ENCODE measurements around the gene PHOSPHO1.
A peak's percentile ranks its signal among the peaks of the same experiment; 100 is the strongest.

The PHOSPHO1 gene

DNA sequence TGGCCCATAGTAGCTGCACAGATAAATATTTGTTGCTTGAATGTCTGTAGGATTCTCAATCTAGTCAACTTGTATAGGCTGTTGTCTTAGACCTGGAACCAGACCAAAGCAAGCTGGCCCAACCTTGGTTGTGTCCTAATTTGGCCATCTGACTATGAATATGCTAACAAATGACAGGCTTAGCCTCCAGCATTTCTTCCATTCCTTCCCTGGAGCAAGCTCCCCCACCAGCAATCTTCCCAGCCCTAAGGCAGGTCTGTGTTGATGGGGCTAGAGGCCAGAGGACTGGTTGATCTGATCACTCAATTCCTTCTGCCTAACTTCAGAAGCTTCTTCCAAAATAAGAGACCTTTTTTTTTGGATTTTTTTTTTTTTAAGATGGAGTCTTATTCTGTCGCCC lies 9.4 kb upstream of the PHOSPHO1 start:
- H3K36me3 ChIP-seq (ENCODE audit: control insufficient read depth in 2 of 2, insufficient read depth in 1 of 2, low read length in 2 of 2), result no peaks in the 10 kb centered on the region
- TF ChIP-seq ZNF664 (tag by site-specific recombination; IDR thresholded peaks at IDR 0.05) (peak; percentile 24; the same call in 1 of the 2 replicates), ZNF76 (tag by site-specific recombination; IDR thresholded peaks at IDR 0.05; ENCODE audit: borderline replicate concordance, low read depth) (no peak)
- ChIA-PET CTCF (interaction anchor here (0.6 to 4.5 kb wide), 6 partner anchors 12 to 207 kb away, joined by 3 to 33 read pairs (median 3); no protein-coding TSS in a partner anchor), POLR2A (no interaction called here)
- no peaks in the 10 kb centered on the region for H3K4me1 ChIP-seq (ENCODE audit: control insufficient read depth, insufficient read depth, low read length)
- H3K27ac ChIP-seq (ENCODE audit: extremely low read depth, low read depth, low read length), result no peak overlapping the region
- H3K4me3 ChIP-seq (ENCODE audit: low read depth, low read length), result no peak overlapping the region
- no peaks in the 10 kb centered on the region for H3K9me3 ChIP-seq (ENCODE audit: control insufficient read depth, insufficient read depth, low read depth, low read length)

DNA sequence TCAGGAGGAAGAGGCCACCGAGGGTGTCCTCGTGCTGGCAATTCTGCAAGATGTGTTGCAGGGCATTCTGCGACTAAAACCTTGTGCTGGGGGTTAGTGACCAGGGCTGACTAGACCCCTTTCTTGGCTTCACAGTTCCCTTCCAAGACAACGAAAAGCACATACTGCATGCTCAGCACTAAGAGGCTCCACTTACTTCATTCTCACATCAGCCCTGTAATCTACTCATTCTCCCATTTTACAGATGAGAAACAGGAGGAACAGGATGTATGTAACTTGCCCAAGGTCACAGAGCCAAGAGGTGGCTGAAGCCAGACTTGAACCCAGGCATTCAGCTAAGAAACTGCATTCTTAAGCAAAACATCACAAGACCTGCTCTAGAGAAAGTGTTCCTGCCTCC lies 5.3 kb upstream of the PHOSPHO1 start:
- ChIA-PET POLR2A (no interaction called here), CTCF (interaction anchor here (0.6 to 1.2 kb wide), 4 partner anchors 9 to 1218 kb away, joined by 3 to 4 read pairs (median 3); no protein-coding TSS in a partner anchor)
- Histone ChIP-seq H3K27ac (ENCODE audit: extremely low read depth, low read depth, low read length) (no peak overlapping the region), H3K4me3 (ENCODE audit: low read depth, low read length) (no peak overlapping the region), H3K4me1 (ENCODE audit: control insufficient read depth, insufficient read depth, low read length) (no peaks in the 10 kb centered on the region; the same call in 1 of the 2 replicates), H3K9me3 (ENCODE audit: control insufficient read depth, insufficient read depth, low read depth, low read length) (no peaks in the 10 kb centered on the region), H3K36me3 (ENCODE audit: control insufficient read depth in 2 of 2, insufficient read depth in 1 of 2, low read length in 2 of 2) (no peaks in the 10 kb centered on the region)
- TF ChIP-seq, protein P1, sequence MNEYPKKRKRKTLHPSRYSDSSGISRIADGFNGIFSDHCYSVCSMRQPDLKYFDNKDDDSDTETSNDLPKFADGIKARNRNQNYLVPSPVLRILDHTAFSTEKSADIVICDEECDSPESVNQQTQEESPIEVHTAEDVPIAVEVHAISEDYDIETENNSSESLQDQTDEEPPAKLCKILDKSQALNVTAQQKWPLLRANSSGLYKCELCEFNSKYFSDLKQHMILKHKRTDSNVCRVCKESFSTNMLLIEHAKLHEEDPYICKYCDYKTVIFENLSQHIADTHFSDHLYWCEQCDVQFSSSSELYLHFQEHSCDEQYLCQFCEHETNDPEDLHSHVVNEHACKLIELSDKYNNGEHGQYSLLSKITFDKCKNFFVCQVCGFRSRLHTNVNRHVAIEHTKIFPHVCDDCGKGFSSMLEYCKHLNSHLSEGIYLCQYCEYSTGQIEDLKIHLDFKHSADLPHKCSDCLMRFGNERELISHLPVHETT (tag by site-specific recombination; IDR thresholded peaks at IDR 0.05), result no peak

DNA sequence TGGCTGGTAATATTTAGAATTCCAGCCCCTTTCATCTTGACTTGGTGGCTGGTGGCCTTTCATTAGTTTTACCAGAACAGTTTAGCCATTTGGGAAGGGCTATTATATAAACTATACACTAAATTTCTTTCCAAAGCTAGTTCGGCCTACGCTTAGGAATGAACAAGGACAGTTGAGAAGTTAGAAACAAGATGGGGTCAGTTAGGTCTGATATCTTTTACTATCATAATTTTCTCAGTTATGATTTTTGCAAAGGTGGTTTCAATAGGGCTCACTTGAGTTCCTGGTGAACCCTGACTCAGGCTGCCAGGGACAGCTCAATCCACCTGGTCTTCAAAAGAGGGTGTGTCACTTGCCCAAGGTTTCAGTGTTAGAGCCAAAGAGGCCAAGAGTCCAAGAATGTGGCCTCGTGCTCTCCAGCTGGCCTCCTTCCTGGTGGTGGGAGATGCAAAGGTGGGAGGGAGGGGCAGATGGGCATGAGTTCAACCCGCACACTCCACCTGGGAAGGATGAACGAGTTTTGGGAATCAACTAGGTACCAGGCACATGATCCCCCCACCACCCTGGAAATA lies 4.0 kb upstream of the PHOSPHO1 start:
- no peak overlapping the region for H3K4me3 ChIP-seq (ENCODE audit: low read depth, low read length)
- H3K4me1 ChIP-seq (ENCODE audit: control insufficient read depth, insufficient read depth, low read length), result no peaks in the 10 kb centered on the region; the same call in 1 of the 2 replicates
- H3K27ac ChIP-seq (ENCODE audit: extremely low read depth, low read depth, low read length), result no peak overlapping the region
- ChIA-PET CTCF (interaction anchor here (1.0 to 1.1 kb wide), 2 partner anchors 8 to 57 kb away, joined by 3 to 5 read pairs; no protein-coding TSS in a partner anchor), POLR2A (no interaction called here)
- no peaks in the 10 kb centered on the region for H3K36me3 ChIP-seq (ENCODE audit: control insufficient read depth in 2 of 2, insufficient read depth in 1 of 2, low read length in 2 of 2)
- no peaks in the 10 kb centered on the region for H3K9me3 ChIP-seq (ENCODE audit: control insufficient read depth, insufficient read depth, low read depth, low read length)
- TF ChIP-seq, protein P2, sequence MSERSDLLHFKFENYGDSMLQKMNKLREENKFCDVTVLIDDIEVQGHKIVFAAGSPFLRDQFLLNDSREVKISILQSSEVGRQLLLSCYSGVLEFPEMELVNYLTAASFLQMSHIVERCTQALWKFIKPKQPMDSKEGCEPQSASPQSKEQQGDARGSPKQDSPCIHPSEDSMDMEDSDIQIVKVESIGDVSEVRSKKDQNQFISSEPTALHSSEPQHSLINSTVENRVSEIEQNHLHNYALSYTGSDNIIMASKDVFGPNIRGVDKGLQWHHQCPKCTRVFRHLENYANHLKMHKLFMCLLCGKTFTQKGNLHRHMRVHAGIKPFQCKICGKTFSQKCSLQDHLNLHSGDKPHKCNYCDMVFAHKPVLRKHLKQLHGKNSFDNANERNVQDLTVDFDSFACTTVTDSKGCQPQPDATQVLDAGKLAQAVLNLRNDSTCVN (tag by site-specific recombination; optimal IDR thresholded peaks at IDR 0.05), result no peak
- TF ChIP-seq ZNF146 (tag by site-specific recombination; IDR thresholded peaks at IDR 0.05) (no peak), HOXA7 (CRISPR knock-in tag; IDR thresholded peaks at IDR 0.05; ENCODE audit: borderline replicate concordance) (no peak), ZNF354C (tag by site-specific recombination; IDR thresholded peaks at IDR 0.05; ENCODE audit: borderline replicate concordance, low read depth) (no peak), ZNF629 (tag by site-specific recombination; IDR thresholded peaks at IDR 0.05) (no peak)

DNA sequence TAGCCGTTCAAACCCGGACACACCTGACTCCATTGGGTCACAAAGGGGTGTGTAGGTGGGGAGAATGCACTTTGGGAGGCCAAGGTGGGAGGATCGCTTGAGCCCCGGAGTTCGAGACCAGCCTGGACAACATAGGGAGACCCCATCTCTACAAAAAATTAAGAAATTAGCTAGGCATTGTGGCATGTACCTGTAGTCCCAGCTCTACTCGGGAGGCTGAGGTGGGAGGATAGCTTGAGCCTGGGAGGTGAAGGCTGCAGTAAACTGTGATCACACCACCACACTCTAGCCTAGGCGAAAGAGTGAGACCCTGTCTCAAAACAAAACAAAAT lies 942 bp upstream of the PHOSPHO1 start:
- CTCF ChIA-PET, result interaction anchor here (0.9 to 1.5 kb wide), 3 partner anchors 7 to 421 kb away, joined by 3 read pairs; no protein-coding TSS in a partner anchor
- TF ChIP-seq, protein P2 (tag by site-specific recombination; optimal IDR thresholded peaks at IDR 0.05), result no peak
- TF ChIP-seq, protein P3, sequence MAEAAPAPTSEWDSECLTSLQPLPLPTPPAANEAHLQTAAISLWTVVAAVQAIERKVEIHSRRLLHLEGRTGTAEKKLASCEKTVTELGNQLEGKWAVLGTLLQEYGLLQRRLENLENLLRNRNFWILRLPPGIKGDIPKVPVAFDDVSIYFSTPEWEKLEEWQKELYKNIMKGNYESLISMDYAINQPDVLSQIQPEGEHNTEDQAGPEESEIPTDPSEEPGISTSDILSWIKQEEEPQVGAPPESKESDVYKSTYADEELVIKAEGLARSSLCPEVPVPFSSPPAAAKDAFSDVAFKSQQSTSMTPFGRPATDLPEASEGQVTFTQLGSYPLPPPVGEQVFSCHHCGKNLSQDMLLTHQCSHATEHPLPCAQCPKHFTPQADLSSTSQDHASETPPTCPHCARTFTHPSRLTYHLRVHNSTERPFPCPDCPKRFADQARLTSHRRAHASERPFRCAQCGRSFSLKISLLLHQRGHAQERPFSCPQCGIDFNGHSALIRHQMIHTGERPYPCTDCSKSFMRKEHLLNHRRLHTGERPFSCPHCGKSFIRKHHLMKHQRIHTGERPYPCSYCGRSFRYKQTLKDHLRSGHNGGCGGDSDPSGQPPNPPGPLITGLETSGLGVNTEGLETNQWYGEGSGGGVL (tag by site-specific recombination; IDR thresholded peaks at IDR 0.05), result no peak
- TF ChIP-seq ZNF121 (tag by site-specific recombination; IDR thresholded peaks at IDR 0.05) (peak; percentile 96), ZBTB8A (tag by site-specific recombination; IDR thresholded peaks at IDR 0.05) (no peak)
- TF ChIP-seq, protein P4, sequence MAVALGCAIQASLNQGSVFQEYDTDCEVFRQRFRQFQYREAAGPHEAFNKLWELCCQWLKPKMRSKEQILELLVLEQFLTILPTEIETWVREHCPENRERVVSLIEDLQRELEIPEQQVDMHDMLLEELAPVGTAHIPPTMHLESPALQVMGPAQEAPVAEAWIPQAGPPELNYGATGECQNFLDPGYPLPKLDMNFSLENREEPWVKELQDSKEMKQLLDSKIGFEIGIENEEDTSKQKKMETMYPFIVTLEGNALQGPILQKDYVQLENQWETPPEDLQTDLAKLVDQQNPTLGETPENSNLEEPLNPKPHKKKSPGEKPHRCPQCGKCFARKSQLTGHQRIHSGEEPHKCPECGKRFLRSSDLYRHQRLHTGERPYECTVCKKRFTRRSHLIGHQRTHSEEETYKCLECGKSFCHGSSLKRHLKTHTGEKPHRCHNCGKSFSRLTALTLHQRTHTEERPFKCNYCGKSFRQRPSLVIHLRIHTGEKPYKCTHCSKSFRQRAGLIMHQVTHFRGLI (tag by site-specific recombination; IDR thresholded peaks at IDR 0.05), result no peak
- H3K4me3 ChIP-seq (ENCODE audit: low read depth, low read length), result no peak overlapping the region

More for the DNA sequence above, 942 bp upstream of the PHOSPHO1 start:
- POLR2A ChIA-PET, result no interaction called here
- Histone ChIP-seq H3K36me3 (ENCODE audit: control insufficient read depth in 2 of 2, insufficient read depth in 1 of 2, low read length in 2 of 2) (no peaks in the 10 kb centered on the region), H3K4me1 (ENCODE audit: control insufficient read depth, insufficient read depth, low read length) (no peaks in the 10 kb centered on the region; the same call in 1 of the 2 replicates), H3K27ac (ENCODE audit: extremely low read depth, low read depth, low read length) (no peak overlapping the region), H3K9me3 (ENCODE audit: control insufficient read depth, insufficient read depth, low read depth, low read length) (no peaks in the 10 kb centered on the region)

Measured in HEK293 (cell line).